Stomach (tissue), 9 donors: ENCODE data around the gene PIPOX. TPM values are rescaled to one million over a fixed set of nuclear protein-coding genes. Genes with fewer than 3 reads are reported as not detected.

ENCODE experiments used
- DNase-seq, 2 donors: peaks; one replicate each; pipeline versions ENCODE4 v3.0.0 to v3.0.0-alpha.2; 2013 to 2019
- H3K27ac ChIP-seq, 5 donors: fragments of 200-600 bp in 4 of 5; sonication (generic) in 4 of 5; one replicate each; pipeline ENCODE4 v1.5.1; 2013 to 2019; ENCODE audit warnings: mild to moderate bottlenecking in 1 of 5, moderate library complexity in 1 of 5
- H3K27me3 ChIP-seq, 3 donors: fragments of 200-600 bp; sonication (generic); one replicate each; pipeline ENCODE4 v1.5.1; 2017 to 2019; ENCODE audit warnings: mixed run types in 1 of 3
- H3K36me3 ChIP-seq, 4 donors: fragments of 200-600 bp; sonication (generic); 1 replicate in 3 of 4; 2 replicates in 1 of 4; pipeline ENCODE4 v1.5.1; 2016 to 2019
- H3K4me1 ChIP-seq, 4 donors: fragments of 200-600 bp; sonication (generic); one replicate each; pipeline ENCODE4 v1.5.1; 2016 to 2019
- H3K4me3 ChIP-seq, 4 donors: fragments of 200-600 bp; sonication (generic) in 3 of 4; one replicate each; pipeline ENCODE4 v1.5.1; 2016 to 2019; ENCODE audit warnings: mild to moderate bottlenecking in 1 of 4
- H3K9me3 ChIP-seq, 4 donors: fragments of 200-600 bp; sonication (generic); one replicate each; pipeline ENCODE4 v1.5.1; 2016 to 2019
- CTCF ChIP-seq, 7 experiments: fragments of 450-650 bp in 4 of 7; fragments of 200-600 bp in 3 of 7; sonication (generic) in 3 of 7; IDR thresholded peaks; one replicate each; pipeline ENCODE4 v1.5.1; 2016 to 2019; ENCODE audit warnings: antibody characterized with exemption in 7 of 7, control low read depth in 2 of 7, mild to moderate bottlenecking in 1 of 7
- EP300 ChIP-seq: sonication (generic); formaldehyde crosslinking; IDR thresholded peaks from one replicate; pipeline ENCODE4 v1.6.1; 2017; ENCODE audit warnings: antibody characterized with exemption
- POLR2A ChIP-seq, 4 donors: fragments of 450-650 bp; IDR thresholded peaks; one replicate each; pipeline ENCODE4 v1.6.1; 2016; ENCODE audit warnings: antibody characterized with exemption in 4 of 4, control low read depth in 2 of 4, mild to moderate bottlenecking in 1 of 4, moderate library complexity in 1 of 4
- POLR2AphosphoS5 ChIP-seq, 3 donors: sonication (generic); formaldehyde crosslinking; IDR thresholded peaks; one replicate each; pipeline ENCODE4 v1.6.1; 2016; ENCODE audit warnings: antibody characterized with exemption in 3 of 3
- WGBS, 5 donors: extraction: QIAGEN DNeasy Blood & Tissue Kit in 3 of 5; methylation state at CpG; one replicate each; pipeline versions ENCODE4 v1.1.5 to v1.1.7; 2013 to 2018; 5-methylcytosine and 5-hydroxymethylcytosine counted together
- intact Hi-C: fragments of 100-400 bp; cut with DNase I; formaldehyde crosslinking; loops from one replicate; pipeline ENCODE4 v1.15.1; 2023; ENCODE audit warnings: low total_unique reads
- polyA plus RNA-seq, 3 donors: library from polyadenylated mRNA; stranded (reverse); fragments of 200-250 nt; gene quantifications; one replicate each; pipeline ENCODE4 v1.2.3, GENCODE V29; 2013
- total RNA-seq, 5 donors: library from RNA; depleted of rRNA; stranded (reverse); fragments of >200 nt; gene quantifications; one replicate each; pipeline versions ENCODE4 v1.1.0 to v1.2.3, GENCODE V29; 2014 to 2016
- donor health status: healthy with polysubstance abuse.
- donor health status: Bipolar disorder and iron deficiency.
- donor health status: healthy.

Gene PIPOX
- total and polyA plus RNA-seq, 8 donors, result 0.31 to 13.8 (median 1.8) TPM; not detected in 1

GRCh38 chr17:29059281-29059680, 16.3 kb downstream of the PIPOX start:
- peaks cover 0 to 9% (median 0%) of the 10 kb centered on the region in 4 donors for H3K4me1 ChIP-seq
- H3K27me3 ChIP-seq, result peaks cover 0 to 13% (median 0%) of the 10 kb centered on the region in 3 donors
- whole genome bisulfite sequencing, 5 donors, result 28 to 64% (median 51%) methylated on average over 2 of the region's 2 CpGs
- peaks cover 0 to 11% (median 0%) of the 10 kb centered on the region in 4 donors for H3K36me3 ChIP-seq
- no peaks in the 10 kb centered on the region for H3K9me3 ChIP-seq
- TF ChIP-seq EP300 (no peak), POLR2AphosphoS5 (IDR thresholded peaks at IDR 0.05) (no peak), POLR2A (IDR thresholded peaks at IDR 0.05) (no peak)
- intact Hi-C loops, result no loop called here
- DNase-seq, result peak in 1 of 2 donors; percentile 68
- no peak overlapping the region for H3K4me3 ChIP-seq
- no peak overlapping the region for H3K27ac ChIP-seq

DNA sequence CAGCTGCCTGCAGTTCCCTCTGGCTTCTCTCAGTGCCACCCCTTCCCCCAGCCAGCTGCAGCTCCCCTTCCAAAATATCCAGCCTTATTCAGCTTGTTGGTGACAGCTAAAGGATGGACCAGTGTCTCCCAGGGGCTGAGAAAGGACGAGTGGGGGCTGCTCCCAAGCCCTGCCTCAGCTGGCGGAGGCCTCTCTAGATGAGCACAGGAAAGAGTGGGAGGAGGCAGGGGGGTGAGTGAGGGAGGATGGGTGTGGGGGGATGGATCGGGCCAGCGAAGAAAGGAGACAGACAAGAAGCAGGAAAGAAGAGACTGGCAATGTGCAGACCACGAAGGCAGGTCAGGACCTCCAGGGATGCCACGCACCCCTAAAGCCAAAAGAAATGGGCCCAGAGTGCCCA, 17.5 kb downstream of the PIPOX start:
- Histone ChIP-seq H3K9me3 (no peaks in the 10 kb centered on the region), H3K4me1 (peaks cover 0 to 9% (median 0%) of the 10 kb centered on the region in 4 donors), H3K27me3 (peaks cover 0 to 14% (median 0%) of the 10 kb centered on the region in 3 donors), H3K4me3 (no peak overlapping the region), H3K27ac (no peak overlapping the region), H3K36me3 (peaks cover 0 to under 1% (median 0%) of the 10 kb centered on the region in 4 donors)
- DNase-seq, result peak in 1 of 2 donors; percentile 44
- intact Hi-C loops, result no loop called here
- WGBS, 5 donors, result 58 to 75% (median 71%) methylated on average over 6 of the region's 6 CpGs
- no peak for TF ChIP-seq POLR2A (IDR thresholded peaks at IDR 0.05)
- TF ChIP-seq CTCF (IDR thresholded peaks at IDR 0.05), result no peak
- TF ChIP-seq EP300, result no peak
- TF ChIP-seq POLR2AphosphoS5 (IDR thresholded peaks at IDR 0.05), result no peak

GRCh38 chr17:29061036-29061435, 18.1 kb downstream of the PIPOX start:
- Histone ChIP-seq H3K36me3 (no peaks in the 10 kb centered on the region), H3K9me3 (no peaks in the 10 kb centered on the region), H3K27me3 (peaks cover 0 to 19% (median 0%) of the 10 kb centered on the region in 3 donors), H3K4me3 (no peak overlapping the region), H3K27ac (no peak overlapping the region), H3K4me1 (peaks cover 0 to 9% (median 0%) of the 10 kb centered on the region in 4 donors)
- TF ChIP-seq POLR2A (IDR thresholded peaks at IDR 0.05) (no peak), CTCF (IDR thresholded peaks at IDR 0.05) (no peak), POLR2AphosphoS5 (IDR thresholded peaks at IDR 0.05) (no peak), EP300 (no peak)
- intact Hi-C loops, result no loop called here
- DNase-seq, result peak in 1 of 2 donors; percentile 40
- WGBS, 5 donors, result 45 to 67% (median 64%) methylated on average over 8 of the region's 8 CpGs

DNA sequence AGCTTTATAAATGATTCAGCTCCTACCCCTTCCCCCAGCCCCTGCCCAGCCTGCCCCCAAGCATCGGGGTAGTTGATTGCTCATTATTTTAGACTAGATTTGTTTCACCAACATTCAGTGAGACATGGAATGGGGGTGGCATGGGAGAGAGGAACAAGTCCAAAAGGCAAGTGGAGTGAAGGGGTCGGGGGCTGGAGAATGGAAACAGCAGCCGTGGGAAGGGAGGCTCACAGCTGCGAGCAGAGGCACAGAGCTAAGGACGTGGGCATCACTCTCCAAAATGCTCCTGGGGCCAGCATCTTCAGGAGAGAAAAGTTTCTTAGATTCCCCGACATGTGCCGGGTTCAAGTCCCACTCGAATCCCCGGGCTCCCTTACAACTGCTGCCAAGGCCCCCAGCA, 19.3 kb downstream of the PIPOX start:
- H3K4me3 ChIP-seq, result no peak overlapping the region
- peaks cover 0 to 21% (median 0%) of the 10 kb centered on the region in 3 donors for H3K27me3 ChIP-seq
- WGBS, 5 donors, result 90 to 95% (median 92%) methylated on average over 9 of the region's 9 CpGs
- TF ChIP-seq POLR2A (IDR thresholded peaks at IDR 0.05), result no peak
- no peak overlapping the region for H3K27ac ChIP-seq
- intact Hi-C loops, result no loop called here
- no peak for DNase-seq
- H3K4me1 ChIP-seq, result peaks cover 0 to 9% (median 0%) of the 10 kb centered on the region in 4 donors
- no peaks in the 10 kb centered on the region for H3K36me3 ChIP-seq
- H3K9me3 ChIP-seq, result no peaks in the 10 kb centered on the region

DNA sequence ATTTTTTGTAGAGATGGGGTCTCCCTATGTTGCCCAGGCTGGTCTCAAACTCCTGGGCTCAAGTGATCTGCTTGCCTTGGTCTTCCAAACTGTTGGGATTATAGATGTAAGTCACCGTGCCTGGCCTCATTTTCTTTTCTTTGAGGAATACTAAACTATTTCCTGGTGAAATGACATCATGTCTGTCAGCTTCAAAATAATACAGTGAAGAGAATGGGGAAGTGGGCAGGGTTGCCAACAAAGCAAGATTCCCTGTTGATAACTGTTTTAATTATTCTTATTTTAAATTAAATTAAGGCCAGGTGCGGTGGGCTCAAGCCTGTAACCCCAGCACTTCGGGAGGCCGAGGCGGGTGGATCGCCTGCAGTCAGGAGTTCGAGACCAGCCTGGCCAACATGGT, 21.1 kb downstream of the PIPOX start:
- H3K4me3 ChIP-seq, result no peak overlapping the region
- no peak for TF ChIP-seq CTCF (IDR thresholded peaks at IDR 0.05)
- TF ChIP-seq POLR2AphosphoS5 (IDR thresholded peaks at IDR 0.05), result no peak
- no peak for TF ChIP-seq POLR2A (IDR thresholded peaks at IDR 0.05)
- no peak for TF ChIP-seq EP300
- no peaks in the 10 kb centered on the region for H3K9me3 ChIP-seq
- peaks cover 0 to 21% (median 0%) of the 10 kb centered on the region in 3 donors for H3K27me3 ChIP-seq
- 87 to 93% (median 89%) methylated on average over 7 of the region's 7 CpGs for WGBS, 5 donors
- peaks cover 0 to 7% (median 0%) of the 10 kb centered on the region in 4 donors for H3K4me1 ChIP-seq
- no peak for DNase-seq
- no peaks in the 10 kb centered on the region for H3K36me3 ChIP-seq
- H3K27ac ChIP-seq, result no peak overlapping the region
- intact Hi-C loops, result no loop called here
